Endothelial cell of umbilical vein (primary cell): Measurements from ENCODE around the gene HCRT. TPM values are rescaled to one million over a fixed set of nuclear protein-coding genes. Genes with fewer than 3 reads are reported as not detected.

ENCODE experiments used
- BruUV-seq: library from RNA; stranded (reverse); fragments of 400-500 nt; replicated peaks from 2 replicates; lab custom pipeline; 2021; lab: Mats Ljungman, UMichigan
- CTCF ChIA-PET: fragments of 300-600, 350-600 bp; sonication (Branson Sonifier 250); formaldehyde crosslinking; loops from one replicate; lab custom pipeline; 2021; ENCODE audit warnings: antibody characterized with exemption, inconsistent platforms; lab: Charles Lee
- POLR2A ChIA-PET: fragments of 300-600, 350-600 bp; sonication (Branson Sonifier 250); formaldehyde crosslinking; loops from one replicate; lab custom pipeline; 2021; ENCODE audit warnings: antibody characterized with exemption, inconsistent platforms; lab: Charles Lee
- DNase-seq: peaks from one replicate; pipeline ENCODE4 v3.0.0-alpha.2; 2011; ENCODE audit warnings: low read depth, low spot score
- FAIRE-seq: peaks from 2 replicates; lab custom pipeline; 2011; peaks lifted over from hg19 to GRCh38; lab: Jason Lieb, UNC
- H2AFZ ChIP-seq: 2 replicates; pipeline ENCODE4 v1.6.0; 2012; ENCODE audit warnings: low read depth, low read length, control low read depth, inconsistent platforms
- H3K27ac ChIP-seq: 2 replicates; pipeline ENCODE4 v1.5.1; 2011; ENCODE audit warnings: low read depth, mild to moderate bottlenecking, control low read depth, low read length, moderate library complexity; ENCODE audit not compliant: insufficient read depth
- H3K27me3 ChIP-seq, 2 experiments: 2 replicates each; pipeline versions ENCODE4 v1.6.0 to v1.6.1; 2011; ENCODE audit warnings: low read length in 2 of 2, mixed read lengths in 1 of 2; ENCODE audit not compliant: control insufficient read depth in 2 of 2, insufficient read depth in 2 of 2
- H3K36me3 ChIP-seq, 2 experiments: 2 replicates in 1 of 2; 3 replicates in 1 of 2; pipeline ENCODE4 v1.5.1; 2011; ENCODE audit warnings: low read length in 2 of 2, mild to moderate bottlenecking in 1 of 2, moderate library complexity in 1 of 2; ENCODE audit not compliant: control insufficient read depth in 2 of 2, insufficient read depth in 2 of 2; ENCODE audit errors: extremely low read depth in 1 of 2
- H3K4me1 ChIP-seq: 3 replicates; pipeline ENCODE4 v1.5.1; 2011; ENCODE audit warnings: mild to moderate bottlenecking, low read length; ENCODE audit not compliant: control insufficient read depth, insufficient read depth; ENCODE audit errors: extremely low read depth
- H3K4me2 ChIP-seq: 2 replicates; pipeline ENCODE4 v1.6.1; 2011; ENCODE audit warnings: low read length, control low read depth, mixed read lengths; ENCODE audit not compliant: insufficient read depth
- H3K4me3 ChIP-seq, 3 experiments: fragments of 200-600 bp in 1 of 3; sonication (generic), shearing (Covaris generic) in 1 of 3; replicated peaks in 1 of 3; 2 replicates each; pipeline ENCODE4 v1.5.1; 2011 to 2016; ENCODE audit warnings: control low read depth in 3 of 3, low read length in 3 of 3, mild to moderate bottlenecking in 2 of 3, inconsistent platforms in 1 of 3, low read depth in 1 of 3, moderate library complexity in 1 of 3; ENCODE audit not compliant: insufficient read depth in 1 of 3
- H3K79me2 ChIP-seq: 2 replicates; pipeline ENCODE4 v1.6.0; 2012; ENCODE audit warnings: low read length, inconsistent platforms; ENCODE audit not compliant: control insufficient read depth, insufficient read depth
- H3K9ac ChIP-seq: replicated peaks from 2 replicates; pipeline ENCODE3; 2011; ENCODE audit warnings: low read length, control low read depth; ENCODE audit not compliant: insufficient read depth; ENCODE audit errors: extremely low read depth
- H3K9me1 ChIP-seq: replicated peaks from 3 replicates; pipeline ENCODE4 v1.6.0; 2011; ENCODE audit warnings: mild to moderate bottlenecking, low read length; ENCODE audit not compliant: control insufficient read depth, insufficient read depth; ENCODE audit errors: extremely low read depth
- H3K9me3 ChIP-seq: replicated peaks from 2 replicates; pipeline ENCODE4 v1.5.1; 2012; ENCODE audit warnings: low read length, inconsistent platforms; ENCODE audit not compliant: control insufficient read depth, insufficient read depth
- H4K20me1 ChIP-seq: replicated peaks from 2 replicates; pipeline ENCODE3; 2011; ENCODE audit warnings: mild to moderate bottlenecking, low read length; ENCODE audit not compliant: control insufficient read depth, insufficient read depth; ENCODE audit errors: extremely low read depth
- CTCF ChIP-seq, 2 donors: IDR thresholded peaks; 1 replicate in 1 of 2; 2 replicates in 1 of 2; pipeline ENCODE4 v1.5.1; 2011; ENCODE audit warnings: low read length in 2 of 2, mild to moderate bottlenecking in 2 of 2, moderate library complexity in 2 of 2, control low read depth in 1 of 2, inconsistent platforms in 1 of 2, low read depth in 1 of 2; ENCODE audit not compliant: insufficient read depth in 1 of 2; ENCODE audit errors: extremely low read depth in 1 of 2
- EZH2 ChIP-seq: IDR thresholded peaks from 2 replicates; pipeline ENCODE4 v1.6.1; 2012; ENCODE audit warnings: borderline replicate concordance, low read depth, mild to moderate bottlenecking, moderate library complexity, low read length, inconsistent platforms; ENCODE audit not compliant: severe bottlenecking
- FOS ChIP-seq: IDR thresholded peaks from 2 replicates; pipeline ENCODE4 v1.6.1; 2011; ENCODE audit warnings: mild to moderate bottlenecking, low read length, moderate library complexity, borderline replicate concordance; ENCODE audit not compliant: insufficient read depth
- GATA2 ChIP-seq: IDR thresholded peaks from 2 replicates; pipeline ENCODE4 v1.7.0; 2011; ENCODE audit warnings: low read depth, mild to moderate bottlenecking, moderate library complexity, mixed read lengths, low read length; ENCODE audit not compliant: insufficient read length, insufficient read depth
- JUN ChIP-seq: IDR thresholded peaks from 2 replicates; pipeline ENCODE4 v1.6.1; 2011; ENCODE audit warnings: borderline replicate concordance, low read depth; ENCODE audit not compliant: insufficient read length, insufficient read depth
- MAX ChIP-seq: IDR thresholded peaks from 2 replicates; pipeline ENCODE4 v1.6.1; 2011; ENCODE audit not compliant: insufficient read depth, insufficient read length
- MYC ChIP-seq: IDR thresholded peaks from one replicate; pipeline ENCODE4 v1.6.1; 2011; ENCODE audit warnings: mild to moderate bottlenecking, low read depth, low read length
- POLR2A ChIP-seq: IDR thresholded peaks from 2 replicates; pipeline ENCODE4 v1.6.1; 2012; ENCODE audit warnings: low read depth, mild to moderate bottlenecking, control low read depth, low read length
- POLR2AphosphoS5 ChIP-seq: IDR thresholded peaks from 2 replicates; pipeline ENCODE4 v1.6.1; 2012; ENCODE audit warnings: low read depth, mild to moderate bottlenecking, control low read depth, low read length, moderate library complexity; ENCODE audit not compliant: insufficient read depth
- dilution Hi-C: fragments of 300-500 bp; cut with MboI; formaldehyde crosslinking; loops from one replicate; pipeline ENCODE4 v1.15.0; 2019; ENCODE audit warnings: low sequenced_read_pairs; ENCODE audit not compliant: extremely low pct_ligation_motif_present
- intact Hi-C: fragments of 100-400 bp; cut with micrococcal nuclease; formaldehyde crosslinking; loops from one replicate; pipeline ENCODE4 v1.10.0; 2022
- polyA plus RNA-seq, 4 experiments: library from polyadenylated mRNA; depleted of rRNA in 3 of 4; stranded (reverse) in 3 of 4; unstranded in 1 of 4; fragments of >200 nt; gene quantifications; 2 replicates each; pipeline versions ENCODE4 v1.2.1 to v1.2.3, GENCODE V29; 2011 to 2012; ENCODE audit warnings: missing spikeins in 1 of 4
- total RNA-seq: library from RNA; stranded (reverse); gene quantifications from 2 replicates; pipeline ENCODE4 v1.2.3, GENCODE V29; 2021

The HCRT gene
- total and polyA plus RNA-seq, 2 donors (not counting 3 experiments of a cell fraction or from before 2014, with no cell fraction given), result not detected

GRCh38 chr17:42200706-42201457 lies 15.6 kb upstream of the HCRT start:
- Histone ChIP-seq H3K27ac (no peak overlapping the region), H3K79me2 (no peaks in the 10 kb centered on the region), H3K9ac (no peak overlapping the region), H3K4me1 (no peaks in the 10 kb centered on the region), H3K27me3 (no peaks in the 10 kb centered on the region), H2AFZ (no peak overlapping the region), H3K4me2 (no peak overlapping the region), H3K9me1 (no peaks in the 10 kb centered on the region), H3K36me3 (peaks cover 7 to 20% of the 10 kb centered on the region in 2 experiments), H3K4me3 (no peak overlapping the region), H4K20me1 (no peaks in the 10 kb centered on the region), H3K9me3 (no peaks in the 10 kb centered on the region)
- dilution Hi-C loops, result no loop called here
- CTCF ChIA-PET, result interaction anchor here (1.4 to 3.2 kb wide), 2 partner anchors 17 to 22 kb away, joined by 3 to 11 read pairs; no protein-coding TSS in a partner anchor
- POLR2A ChIA-PET, result no interaction called here
- TF ChIP-seq MYC (no peak), EZH2 (no peak), CTCF (IDR thresholded peaks at IDR 0.05; ENCODE audit: extremely low read depth in 1 of 2, insufficient read depth in 1 of 2, low read depth in 1 of 2, low read length in 2 of 2) (no peak), JUN (no peak), MAX (no peak), GATA2 (no peak), FOS (no peak), POLR2A (no peak), POLR2AphosphoS5 (no peak)
- FAIRE-seq (no peak), DNase-seq (no peak)
- TSS peak; percentile 47 for BruUV-seq
- intact Hi-C loops, result no loop called here
